Gastroesophageal sphincter (tissue), 3 donors: ENCODE results near the gene SFXN3.

Source experiments
- POLR2A ChIP-seq, 2 donors: fragments of 450-650 bp; IDR thresholded peaks; one replicate each; pipeline ENCODE4 v1.6.1; 2017; ENCODE audit warnings: antibody characterized with exemption in 2 of 2, mild to moderate bottlenecking in 2 of 2, moderate library complexity in 1 of 2
- TF ChIP-seq, protein P1 (sequence below), 4 experiments: fragments of 200-600 bp in 2 of 4; fragments of 450-650 bp in 2 of 4; sonication (generic) in 1 of 4; IDR thresholded peaks; one replicate each; pipeline ENCODE4 v1.5.1; 2017 to 2019; ENCODE audit warnings: antibody characterized with exemption in 4 of 4, mild to moderate bottlenecking in 2 of 4, moderate library complexity in 2 of 4

- TF ChIP-seq, protein P1, sequence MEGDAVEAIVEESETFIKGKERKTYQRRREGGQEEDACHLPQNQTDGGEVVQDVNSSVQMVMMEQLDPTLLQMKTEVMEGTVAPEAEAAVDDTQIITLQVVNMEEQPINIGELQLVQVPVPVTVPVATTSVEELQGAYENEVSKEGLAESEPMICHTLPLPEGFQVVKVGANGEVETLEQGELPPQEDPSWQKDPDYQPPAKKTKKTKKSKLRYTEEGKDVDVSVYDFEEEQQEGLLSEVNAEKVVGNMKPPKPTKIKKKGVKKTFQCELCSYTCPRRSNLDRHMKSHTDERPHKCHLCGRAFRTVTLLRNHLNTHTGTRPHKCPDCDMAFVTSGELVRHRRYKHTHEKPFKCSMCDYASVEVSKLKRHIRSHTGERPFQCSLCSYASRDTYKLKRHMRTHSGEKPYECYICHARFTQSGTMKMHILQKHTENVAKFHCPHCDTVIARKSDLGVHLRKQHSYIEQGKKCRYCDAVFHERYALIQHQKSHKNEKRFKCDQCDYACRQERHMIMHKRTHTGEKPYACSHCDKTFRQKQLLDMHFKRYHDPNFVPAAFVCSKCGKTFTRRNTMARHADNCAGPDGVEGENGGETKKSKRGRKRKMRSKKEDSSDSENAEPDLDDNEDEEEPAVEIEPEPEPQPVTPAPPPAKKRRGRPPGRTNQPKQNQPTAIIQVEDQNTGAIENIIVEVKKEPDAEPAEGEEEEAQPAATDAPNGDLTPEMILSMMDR (IDR thresholded peaks at IDR 0.05): no peak
- TF ChIP-seq POLR2A (IDR thresholded peaks at IDR 0.05): no peak
These were observed 54.8 kb downstream of the SFXN3 start for GRCh38 chr10:101085846-101086245.
